Osteoblast (primary cell): Measurements from ENCODE around the gene GYG1. TPM values are rescaled to one million over a fixed set of nuclear protein-coding genes. Genes with fewer than 3 reads are reported as not detected.

Experiments used
- DNase-seq: peaks from one replicate; pipeline ENCODE4 v3.0.0; 2011; ENCODE audit warnings: low spot score, mixed read lengths; ENCODE audit not compliant: insufficient read length; ENCODE audit errors: missing footprints
- H2AFZ ChIP-seq: 2 replicates; pipeline ENCODE4 v1.6.0; 2011; ENCODE audit warnings: mild to moderate bottlenecking, low read length
- H3K27ac ChIP-seq: 2 replicates; pipeline ENCODE4 v1.5.1; 2011; ENCODE audit warnings: mild to moderate bottlenecking, low read depth, low read length, moderate library complexity
- H3K27me3 ChIP-seq: 2 replicates; pipeline ENCODE4 v1.6.0; 2012; ENCODE audit warnings: mild to moderate bottlenecking, control low read depth, inconsistent platforms, low read length, moderate library complexity; ENCODE audit not compliant: insufficient read depth
- H3K36me3 ChIP-seq: 2 replicates; pipeline ENCODE4 v1.5.1; 2011; ENCODE audit warnings: mild to moderate bottlenecking, low read length, control low read depth, moderate library complexity; ENCODE audit not compliant: insufficient read depth
- H3K4me1 ChIP-seq: 2 replicates; pipeline ENCODE4 v1.5.1; 2011; ENCODE audit warnings: mild to moderate bottlenecking, low read length, control low read depth, moderate library complexity; ENCODE audit not compliant: insufficient read depth
- H3K4me2 ChIP-seq: 2 replicates; pipeline ENCODE4 v1.6.0; 2011; ENCODE audit warnings: mild to moderate bottlenecking, low read length; ENCODE audit not compliant: insufficient read depth
- H3K4me3 ChIP-seq: fragments of 200-600 bp; sonication (generic); 3 replicates; pipeline ENCODE4 v1.5.1; 2012; ENCODE audit warnings: mild to moderate bottlenecking, low read length, inconsistent platforms; ENCODE audit not compliant: insufficient read depth
- H3K79me2 ChIP-seq: 2 replicates; pipeline ENCODE4 v1.6.0; 2012; ENCODE audit warnings: mild to moderate bottlenecking, low read length, control low read depth, inconsistent platforms; ENCODE audit not compliant: insufficient read depth
- H3K9me3 ChIP-seq: 2 replicates; pipeline ENCODE4 v1.5.1; 2011; ENCODE audit warnings: low read depth, low read length, control low read depth
- H4K20me1 ChIP-seq: 2 replicates; pipeline ENCODE4 v1.6.0; 2012; ENCODE audit warnings: mild to moderate bottlenecking, low read length, control low read depth; ENCODE audit not compliant: insufficient read depth
- CTCF ChIP-seq: IDR thresholded peaks from 2 replicates; pipeline ENCODE4 v1.5.1; 2011; ENCODE audit warnings: mild to moderate bottlenecking, low read depth, low read length, moderate library complexity; ENCODE audit errors: extremely low read depth
- total RNA-seq: library from RNA; depleted of rRNA; stranded (reverse); fragments of >200 nt; gene quantifications from 2 replicates; pipeline ENCODE4 v1.2.3, GENCODE V29; 2012

Gene GYG1
- total RNA-seq, 1 donor, result 42.3 TPM

DNA sequence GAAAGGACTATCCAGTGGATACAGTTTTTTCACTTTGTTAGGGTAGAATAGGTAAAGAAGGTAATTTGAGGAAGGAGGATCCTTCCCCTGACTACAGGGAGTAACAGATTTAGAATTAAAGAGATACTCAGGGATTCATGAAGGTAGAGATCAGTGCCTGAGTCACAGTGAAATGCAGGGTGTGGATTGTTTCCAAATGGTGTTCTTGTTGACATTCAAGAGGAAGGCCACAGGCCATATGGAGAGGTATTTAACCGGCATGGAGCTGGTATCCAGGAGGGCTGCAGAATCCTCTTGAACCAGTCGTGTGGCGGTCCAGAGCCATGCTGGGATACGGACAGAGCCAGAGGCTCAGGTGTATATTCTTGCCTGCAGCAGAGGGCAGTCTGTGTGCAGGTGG is 28.2 kb downstream of the GYG1 start:
- H3K27ac ChIP-seq, result peak overlapping the region; percentile 50
- no peak overlapping the region for H3K4me2 ChIP-seq
- H3K4me1 ChIP-seq, result peaks cover 61% of the 10 kb centered on the region
- DNase-seq, result peak; percentile 69
- no peak overlapping the region for H3K4me3 ChIP-seq
- peaks cover 21% of the 10 kb centered on the region for H3K79me2 ChIP-seq
- peaks cover 7% of the 10 kb centered on the region for H3K36me3 ChIP-seq
- no peak overlapping the region for H2AFZ ChIP-seq
- H4K20me1 ChIP-seq, result peaks cover 3% of the 10 kb centered on the region
- no peaks in the 10 kb centered on the region for H3K27me3 ChIP-seq
- no peak for TF ChIP-seq CTCF
- no peaks in the 10 kb centered on the region for H3K9me3 ChIP-seq

GRCh38 chr3:149020196-149020838 is 29.0 kb downstream of the GYG1 start:
- no peak overlapping the region for H2AFZ ChIP-seq
- H3K9me3 ChIP-seq, result no peaks in the 10 kb centered on the region
- no peaks in the 10 kb centered on the region for H3K27me3 ChIP-seq
- TF ChIP-seq CTCF, result no peak
- H3K27ac ChIP-seq, result peak overlapping the region; percentile 50
- peaks cover 53% of the 10 kb centered on the region for H3K4me1 ChIP-seq
- H3K4me2 ChIP-seq, result no peak overlapping the region
- H3K36me3 ChIP-seq, result peaks cover 14% of the 10 kb centered on the region
- H3K4me3 ChIP-seq, result no peak overlapping the region
- peaks cover 3% of the 10 kb centered on the region for H4K20me1 ChIP-seq
- DNase-seq, result no peak
- peaks cover 21% of the 10 kb centered on the region for H3K79me2 ChIP-seq

DNA sequence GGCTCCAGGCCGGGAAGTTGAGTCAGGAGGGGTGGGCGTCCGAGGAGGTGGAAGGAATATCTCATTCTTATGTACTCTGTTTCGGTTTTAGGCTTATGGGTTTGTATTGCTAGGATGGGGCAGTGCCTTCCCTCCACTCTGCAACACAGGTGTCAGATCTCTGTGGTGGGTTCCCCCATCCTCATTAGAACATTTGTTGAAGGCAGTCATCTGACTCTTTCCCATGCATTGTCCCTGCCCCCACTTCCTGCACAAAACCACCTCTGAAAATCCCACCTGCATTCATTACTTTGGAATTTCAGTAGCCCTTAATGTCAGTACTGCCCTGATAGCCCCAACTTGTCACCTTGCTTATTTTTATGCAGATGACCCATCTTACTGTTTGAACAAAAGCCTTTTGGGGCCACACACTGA is 29.5 kb downstream of the GYG1 start:
- no peak for TF ChIP-seq CTCF
- peaks cover 17% of the 10 kb centered on the region for H3K36me3 ChIP-seq

GRCh38 chr3:149021830-149022229 is 30.5 kb downstream of the GYG1 start:
- Histone ChIP-seq H3K4me1 (peaks cover 44% of the 10 kb centered on the region), H3K4me3 (no peak overlapping the region), H3K79me2 (peaks cover 21% of the 10 kb centered on the region), H3K36me3 (peaks cover 23% of the 10 kb centered on the region), H3K27ac (no peak overlapping the region), H3K9me3 (no peaks in the 10 kb centered on the region), H3K4me2 (no peak overlapping the region), H4K20me1 (peaks cover 3% of the 10 kb centered on the region), H3K27me3 (no peaks in the 10 kb centered on the region), H2AFZ (no peak overlapping the region)
- DNase-seq, result no peak
- TF ChIP-seq CTCF, result no peak

More for the DNA sequence above, 29.5 kb downstream of the GYG1 start:
- H3K4me2 ChIP-seq, result no peak overlapping the region
- peaks cover 3% of the 10 kb centered on the region for H4K20me1 ChIP-seq
- H3K79me2 ChIP-seq, result peaks cover 21% of the 10 kb centered on the region
- no peaks in the 10 kb centered on the region for H3K9me3 ChIP-seq
- H2AFZ ChIP-seq, result no peak overlapping the region
- H3K27ac ChIP-seq, result no peak overlapping the region
- DNase-seq, result no peak
- no peaks in the 10 kb centered on the region for H3K27me3 ChIP-seq
- H3K4me1 ChIP-seq, result peaks cover 48% of the 10 kb centered on the region
- no peak overlapping the region for H3K4me3 ChIP-seq
